Measurements from ENCODE around the gene TRIO.

GRCh38 chr5:14254686-14255085 is 111.5 kb downstream of the TRIO start:
- TF ChIP-seq POLR2AphosphoS5 (IDR thresholded peaks at IDR 0.05; ENCODE audit: low read depth, low read length), result no peak
- TF ChIP-seq FOXP2 (optimal IDR thresholded peaks at IDR 0.05; ENCODE audit: borderline replicate concordance, extremely low read depth, extremely low read length, insufficient read depth), result no peak
- TF ChIP-seq SIN3A (IDR thresholded peaks at IDR 0.05; ENCODE audit: borderline replicate concordance, insufficient read depth, low read length), result no peak
- no peak for TF ChIP-seq REST (IDR thresholded peaks at IDR 0.05; ENCODE audit: insufficient read depth in 1 of 2, low read depth in 2 of 2, low read length in 2 of 2)

All from PFSK-1 (cell line).